ENCODE data around the gene AFAP1.
"Not testable (repeated sequence)": the region's sequence is repeated elsewhere in the genome, so short reads cannot be mapped to it uniquely, and the experiment has no call there.

Gene AFAP1

DNA sequence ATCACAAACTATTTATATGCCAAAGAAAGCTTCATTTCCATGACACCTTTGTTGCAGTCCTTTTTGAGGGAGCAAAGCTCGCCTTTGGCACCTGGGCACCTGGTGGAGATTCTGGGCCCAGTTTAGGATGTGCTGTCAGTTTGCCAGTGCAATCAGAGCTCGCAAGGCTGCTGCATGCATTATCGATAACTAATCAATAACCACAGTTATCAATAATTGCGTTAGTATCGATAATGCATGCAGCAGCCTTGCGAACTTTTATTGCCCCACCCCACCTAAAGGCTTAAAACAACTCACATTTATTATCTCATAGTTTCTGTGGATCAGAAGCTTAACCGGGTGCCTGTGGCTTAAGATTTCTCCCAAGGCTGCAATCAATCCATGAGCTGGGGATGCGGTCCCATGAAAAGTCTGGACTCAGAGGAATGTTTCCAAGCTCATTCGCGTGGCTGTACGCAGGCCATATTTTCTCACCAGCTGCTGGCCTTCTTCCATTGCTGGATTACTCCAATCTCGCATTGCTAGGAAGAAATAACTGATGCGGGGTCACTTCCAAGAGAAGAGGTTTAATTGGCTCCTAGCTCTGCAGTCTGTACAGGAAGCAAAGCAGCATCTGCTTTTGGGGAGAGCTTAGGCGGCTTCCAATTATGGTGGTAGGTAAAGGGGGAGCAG is 6.2 kb upstream of the AFAP1 start:
- no peak overlapping the region for H3K4me3 ChIP-seq (ENCODE audit: low read depth, low read length)
- no peaks in the 10 kb centered on the region for H3K27me3 ChIP-seq
- H3K9me3 ChIP-seq: no peaks in the 10 kb centered on the region; the same call in 1 of the 2 replicates
- peaks cover 12% of the 10 kb centered on the region for H3K4me1 ChIP-seq
- TF ChIP-seq, protein P1, sequence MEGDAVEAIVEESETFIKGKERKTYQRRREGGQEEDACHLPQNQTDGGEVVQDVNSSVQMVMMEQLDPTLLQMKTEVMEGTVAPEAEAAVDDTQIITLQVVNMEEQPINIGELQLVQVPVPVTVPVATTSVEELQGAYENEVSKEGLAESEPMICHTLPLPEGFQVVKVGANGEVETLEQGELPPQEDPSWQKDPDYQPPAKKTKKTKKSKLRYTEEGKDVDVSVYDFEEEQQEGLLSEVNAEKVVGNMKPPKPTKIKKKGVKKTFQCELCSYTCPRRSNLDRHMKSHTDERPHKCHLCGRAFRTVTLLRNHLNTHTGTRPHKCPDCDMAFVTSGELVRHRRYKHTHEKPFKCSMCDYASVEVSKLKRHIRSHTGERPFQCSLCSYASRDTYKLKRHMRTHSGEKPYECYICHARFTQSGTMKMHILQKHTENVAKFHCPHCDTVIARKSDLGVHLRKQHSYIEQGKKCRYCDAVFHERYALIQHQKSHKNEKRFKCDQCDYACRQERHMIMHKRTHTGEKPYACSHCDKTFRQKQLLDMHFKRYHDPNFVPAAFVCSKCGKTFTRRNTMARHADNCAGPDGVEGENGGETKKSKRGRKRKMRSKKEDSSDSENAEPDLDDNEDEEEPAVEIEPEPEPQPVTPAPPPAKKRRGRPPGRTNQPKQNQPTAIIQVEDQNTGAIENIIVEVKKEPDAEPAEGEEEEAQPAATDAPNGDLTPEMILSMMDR (IDR thresholded peaks at IDR 0.05; ENCODE audit: low read depth, low read length): no peak
- no peaks in the 10 kb centered on the region for H3K36me3 ChIP-seq
- no peak for DNase-seq

DNA sequence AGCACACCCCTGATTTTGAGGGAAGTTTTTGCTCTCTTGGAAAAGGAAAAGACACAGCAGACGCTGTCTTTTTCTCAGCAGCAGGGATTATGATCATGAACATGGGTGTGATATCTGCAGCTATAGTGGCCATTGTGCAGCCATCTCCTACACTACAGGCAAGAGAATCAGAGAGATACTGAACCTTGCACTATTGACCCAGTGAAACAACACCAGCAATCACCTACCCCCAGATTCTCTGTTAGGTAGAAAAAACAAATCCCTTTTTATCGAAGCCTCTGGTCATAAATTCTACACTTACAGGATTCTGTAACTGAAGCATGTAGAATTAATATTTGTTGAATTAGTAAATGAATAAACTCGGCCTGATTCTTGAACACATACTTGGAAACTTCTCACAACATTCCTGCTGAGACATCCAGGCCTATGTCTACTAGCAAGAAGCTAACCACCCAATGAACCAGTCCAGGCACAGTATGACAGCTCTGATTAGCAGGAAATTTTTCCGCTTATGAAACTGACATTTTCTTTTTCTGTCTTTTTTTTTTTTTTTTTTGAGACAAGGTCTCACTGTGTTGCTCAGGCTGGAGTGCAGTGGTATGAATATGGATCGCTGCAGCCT is 5.0 kb upstream of the AFAP1 start:
- TF ChIP-seq, protein P1 (IDR thresholded peaks at IDR 0.05; ENCODE audit: low read depth, low read length): no peak
- Histone ChIP-seq H3K4me3 (ENCODE audit: low read depth, low read length) (no peak overlapping the region), H3K9me3 (no peaks in the 10 kb centered on the region), H3K36me3 (no peaks in the 10 kb centered on the region), H3K27me3 (no peaks in the 10 kb centered on the region), H3K4me1 (peaks cover 11% of the 10 kb centered on the region)
- DNase-seq: no peak

DNA sequence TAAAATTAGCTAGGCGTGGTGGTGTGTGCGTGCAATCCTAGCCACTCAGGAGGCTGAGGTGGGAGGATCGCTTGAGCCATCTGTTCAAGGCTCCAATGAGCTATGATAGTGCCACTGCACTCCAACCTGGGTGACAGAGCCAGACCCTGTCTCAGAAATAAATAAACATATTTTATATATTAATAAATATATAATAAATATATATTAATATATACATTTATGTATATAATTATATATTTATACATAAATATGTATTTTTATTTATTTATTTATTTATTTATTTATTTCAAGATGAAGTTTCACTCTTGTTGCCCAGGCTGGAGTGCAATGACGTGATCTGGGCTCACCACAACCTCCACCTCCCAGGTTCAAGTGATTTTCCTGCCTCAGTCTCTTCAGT is 4.0 kb upstream of the AFAP1 start:
- not testable (repeated sequence) for H3K27me3 ChIP-seq, H3K36me3 ChIP-seq, DNase-seq

DNA sequence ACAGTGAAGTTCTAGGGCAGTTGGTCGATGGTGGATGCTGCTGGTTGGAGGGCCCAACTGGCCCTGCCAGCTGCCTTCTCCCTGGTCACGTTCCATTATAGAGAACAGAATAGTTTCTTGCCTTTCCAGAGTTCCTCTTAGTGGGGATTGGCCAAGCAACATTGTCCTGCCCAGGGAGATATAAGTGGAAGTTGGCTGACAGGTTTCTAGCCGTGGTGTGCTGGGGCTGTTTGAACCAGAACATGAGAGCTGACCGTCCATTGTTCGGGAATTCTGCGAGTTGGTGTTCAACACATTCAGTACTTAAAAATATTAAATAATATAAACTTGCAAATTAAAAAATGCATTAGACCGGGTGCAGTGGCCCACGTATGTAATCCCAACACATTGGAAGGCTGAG is 3.5 kb upstream of the AFAP1 start:
- peaks cover 3% of the 10 kb centered on the region; the same call in 1 of the 2 replicates for H3K4me1 ChIP-seq
- H3K27me3 ChIP-seq: no peaks in the 10 kb centered on the region
- TF ChIP-seq, protein P1 (IDR thresholded peaks at IDR 0.05; ENCODE audit: low read depth, low read length): no peak
- no peak for DNase-seq
- H3K36me3 ChIP-seq: no peaks in the 10 kb centered on the region; the same call in 1 of the 2 replicates
- H3K9me3 ChIP-seq: no peaks in the 10 kb centered on the region
- no peak overlapping the region for H3K4me3 ChIP-seq (ENCODE audit: low read depth, low read length)

More for the DNA sequence above, 4.0 kb upstream of the AFAP1 start:
- not testable (repeated sequence) for H3K9me3 ChIP-seq; H3K4me1 ChIP-seq; H3K4me3 ChIP-seq (ENCODE audit: low read depth, low read length)

DNA sequence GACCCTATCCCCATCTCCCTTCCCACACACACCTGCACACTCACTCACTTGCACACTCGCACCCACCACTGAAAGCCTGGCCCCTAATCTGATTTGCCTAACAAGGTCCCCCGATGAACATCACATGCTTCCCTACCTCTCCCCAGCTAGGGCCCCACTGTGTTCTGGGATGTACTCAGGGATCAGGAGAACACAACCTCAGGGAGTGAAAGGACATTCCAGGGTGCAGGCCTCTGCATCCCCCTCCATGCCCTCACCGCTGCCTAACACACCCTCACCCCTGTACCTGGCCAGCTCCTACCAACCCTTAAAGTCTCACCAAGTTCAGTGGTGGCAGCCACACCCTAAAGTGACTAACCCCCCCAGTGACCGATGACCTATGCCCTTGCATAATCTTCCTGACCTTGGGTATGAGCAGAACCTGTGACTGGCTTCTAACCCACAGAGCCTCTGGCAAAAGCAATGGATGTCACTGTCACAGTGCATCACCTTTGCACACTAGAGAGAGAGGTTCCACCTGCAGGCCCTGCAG is 2.4 kb upstream of the AFAP1 start:
- H3K27me3 ChIP-seq: no peaks in the 10 kb centered on the region
- no peaks in the 10 kb centered on the region; the same call in 1 of the 2 replicates for H3K36me3 ChIP-seq
- no peaks in the 10 kb centered on the region for H3K9me3 ChIP-seq
- no peaks in the 10 kb centered on the region for H3K4me1 ChIP-seq
- no peak for DNase-seq
- H3K4me3 ChIP-seq (ENCODE audit: low read depth, low read length): no peak overlapping the region
- TF ChIP-seq, protein P1 (IDR thresholded peaks at IDR 0.05; ENCODE audit: low read depth, low read length): no peak

DNA sequence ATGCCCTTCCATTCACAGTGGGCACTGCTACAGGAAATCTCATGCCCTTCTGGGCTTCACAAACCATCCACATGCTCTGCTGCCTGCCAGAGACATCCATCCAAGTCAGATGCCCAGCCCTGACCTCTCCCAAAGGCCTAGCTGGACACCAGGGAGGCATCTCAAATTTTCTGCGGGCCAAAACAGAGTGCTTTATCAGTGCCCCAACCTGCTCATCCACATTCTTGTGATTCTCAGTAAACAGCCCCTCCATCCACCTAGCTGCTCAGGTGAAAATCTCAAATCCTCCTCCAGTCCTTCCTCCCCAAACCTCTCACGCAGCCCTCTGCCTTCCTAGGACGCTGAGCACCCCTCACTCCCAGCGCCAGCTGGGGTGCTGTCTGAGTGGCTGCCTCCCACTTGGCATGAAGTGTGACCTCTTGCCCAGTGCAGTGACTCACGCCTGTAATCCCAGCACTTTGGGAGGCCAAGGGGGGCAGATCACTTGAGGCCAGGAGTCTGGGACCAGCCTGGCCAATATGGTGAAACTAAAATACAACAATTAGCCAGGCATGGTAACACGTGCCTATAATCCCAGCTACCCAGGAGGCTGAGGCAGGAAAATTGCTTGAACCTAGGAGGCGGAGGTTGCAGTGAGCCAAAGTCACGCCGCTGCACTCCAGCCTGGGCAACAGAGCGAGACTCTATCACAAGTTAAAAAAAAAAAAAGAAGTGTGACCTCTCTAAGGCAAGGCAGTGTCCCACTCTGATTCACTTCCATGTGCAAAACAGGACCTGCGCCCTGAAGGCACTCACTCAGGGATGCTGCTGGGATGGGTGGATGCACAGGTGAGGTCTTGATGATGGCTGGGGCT is 1.7 kb upstream of the AFAP1 start:
- TF ChIP-seq, protein P1 (IDR thresholded peaks at IDR 0.05; ENCODE audit: low read depth, low read length): no peak
- H3K4me3 ChIP-seq (ENCODE audit: low read depth, low read length): no peak overlapping the region

More for the DNA sequence above, 1.7 kb upstream of the AFAP1 start:
- Histone ChIP-seq H3K9me3 (no peaks in the 10 kb centered on the region), H3K4me1 (no peaks in the 10 kb centered on the region), H3K36me3 (no peaks in the 10 kb centered on the region; the same call in 1 of the 2 replicates), H3K27me3 (no peaks in the 10 kb centered on the region)
- no peak for DNase-seq

All from BE2C (cell line).